NCI-H1048 (cell line): ENCODE results near the gene PIEZO1.
"Not testable (repeated sequence)": the region's sequence is repeated elsewhere in the genome, so short reads cannot be mapped to it uniquely, and the experiment has no call there.

ENCODE experiments used
- DNase-seq: peaks from one replicate; lab custom pipeline; 2025; lab: John Stamatoyannopoulos, UW

PIEZO1 gene

GRCh38 chr16:88783391-88784073 is 1.5 kb downstream of the PIEZO1 start:
- no peak for DNase-seq

DNA sequence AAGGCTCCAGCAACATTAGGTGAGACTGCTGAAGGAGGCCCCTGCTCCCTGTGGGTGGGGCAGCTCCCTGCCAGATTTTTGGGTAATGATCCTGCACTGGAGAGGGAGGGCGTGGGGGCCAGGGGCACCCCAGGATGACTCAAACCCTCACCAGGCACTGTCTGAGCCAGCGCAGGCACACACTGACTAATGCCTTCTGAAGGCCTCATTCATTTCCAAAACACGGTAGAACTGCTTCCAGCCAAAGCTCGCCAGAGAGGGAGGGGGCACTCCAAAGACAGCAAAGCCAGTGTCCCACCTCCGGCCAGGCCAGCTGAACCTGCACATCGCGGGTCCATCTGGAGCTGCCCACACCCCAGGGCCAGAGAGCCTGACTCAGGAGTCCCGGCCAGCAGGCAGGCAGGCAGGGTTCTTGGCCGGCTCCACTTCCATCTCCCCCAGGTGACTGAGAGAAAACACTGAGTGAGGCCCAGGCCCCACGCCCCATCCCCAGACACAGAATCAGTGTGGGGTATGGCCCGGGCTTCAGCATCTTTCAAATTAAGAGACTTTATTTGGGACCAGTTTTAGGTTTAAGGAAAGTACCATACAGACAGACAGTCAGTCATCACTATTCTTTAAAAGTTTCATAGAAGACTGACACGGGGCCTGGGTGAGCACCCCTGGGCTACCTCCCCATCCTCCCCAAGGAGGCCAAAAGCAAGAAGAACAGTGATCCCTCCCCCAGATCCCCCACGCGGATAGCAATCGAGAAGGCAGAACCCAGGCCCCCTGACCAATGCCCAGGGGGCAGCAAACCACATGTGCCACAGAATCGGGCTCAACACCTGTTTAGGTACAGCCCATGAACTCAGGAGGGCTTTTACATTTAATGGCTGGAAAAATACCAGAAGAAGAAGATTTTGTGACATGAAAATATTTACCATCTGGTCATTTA is 2.3 kb downstream of the PIEZO1 start:
- DNase-seq = no peak

GRCh38 chr16:88781140-88782077 is 3.6 kb downstream of the PIEZO1 start:
- no peak for DNase-seq

- DNase-seq = no peak
Measured at GRCh38 chr16:88780142-88781062, 4.6 kb downstream of the PIEZO1 start.

GRCh38 chr16:88779406-88780141 is 5.4 kb downstream of the PIEZO1 start:
- no peak for DNase-seq

DNA sequence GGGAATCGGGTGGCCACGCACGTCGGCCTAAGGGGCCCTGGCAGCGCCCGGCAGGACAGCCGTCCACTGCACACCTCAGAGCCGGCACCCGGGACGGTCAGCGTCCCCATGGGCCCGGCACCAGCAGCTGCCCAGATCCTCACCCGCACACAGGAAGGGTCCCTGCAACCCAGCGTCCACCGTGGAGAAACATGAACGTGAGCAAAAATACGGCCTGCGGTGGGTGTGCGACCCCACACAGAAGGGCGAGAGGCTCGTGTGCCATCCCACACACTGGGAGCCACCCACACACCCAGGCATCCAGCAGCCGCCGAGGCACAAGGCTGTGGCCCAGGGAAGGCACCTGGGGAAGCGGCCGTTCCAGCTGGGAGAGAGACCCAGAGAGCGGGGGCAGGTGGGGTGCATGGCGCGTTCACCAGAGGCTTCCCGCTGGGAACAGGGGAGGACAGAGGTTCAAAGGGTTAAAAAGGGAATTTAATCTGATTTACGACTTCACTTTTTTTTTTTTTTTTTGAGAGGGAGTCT is 6.4 kb downstream of the PIEZO1 start:
- DNase-seq = no peak

DNA sequence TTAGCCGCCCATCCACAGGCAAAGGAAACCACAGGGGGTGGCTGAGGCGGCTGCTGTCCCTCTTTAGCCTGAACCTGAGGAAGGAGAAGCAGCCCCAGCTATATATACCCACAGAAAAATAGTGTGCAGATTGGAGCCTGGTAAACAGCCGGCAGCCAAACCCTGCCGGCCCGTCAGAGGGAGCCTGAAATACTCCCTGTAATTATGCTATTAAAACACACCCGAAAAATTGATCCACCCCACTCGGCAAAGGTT is 6.8 kb downstream of the PIEZO1 start:
- DNase-seq = no peak

- no peak for DNase-seq
Measured at GRCh38 chr16:88777471-88778270, 7.3 kb downstream of the PIEZO1 start.

- DNase-seq = no peak
Measured at GRCh38 chr16:88775825-88776224, 9.2 kb downstream of the PIEZO1 start.

- no peak for DNase-seq
Measured at GRCh38 chr16:88774544-88775393, 10.3 kb downstream of the PIEZO1 start.

DNA sequence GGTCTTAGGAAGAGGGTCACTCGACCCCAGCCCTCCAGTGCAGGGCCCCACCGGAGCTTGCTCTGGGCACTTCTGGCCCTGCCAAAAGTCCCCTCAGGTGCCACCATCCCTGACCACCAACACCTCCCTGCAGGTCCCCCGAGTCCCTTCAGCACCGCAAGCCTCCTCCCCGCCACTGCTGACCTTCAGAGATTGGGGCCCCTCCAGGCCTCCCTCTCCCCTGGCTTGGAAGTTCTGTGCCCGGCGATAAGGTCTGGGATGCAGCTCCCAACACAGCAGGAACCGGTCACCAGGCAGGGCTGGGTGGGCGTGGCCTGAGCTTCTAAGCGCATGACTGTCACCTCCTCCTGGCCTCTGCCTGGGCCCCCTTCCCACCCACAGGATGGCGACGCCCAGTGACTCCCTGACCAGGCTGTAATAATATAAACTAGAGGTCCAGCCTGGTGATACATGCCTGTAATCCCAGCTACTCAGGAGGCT is 11.2 kb downstream of the PIEZO1 start:
- DNase-seq = no peak

GRCh38 chr16:88772871-88773811 is 11.9 kb downstream of the PIEZO1 start:
- no peak for DNase-seq

- DNase-seq = not testable (repeated sequence)
Measured at GRCh38 chr16:88771781-88772180, 13.2 kb downstream of the PIEZO1 start.

DNA sequence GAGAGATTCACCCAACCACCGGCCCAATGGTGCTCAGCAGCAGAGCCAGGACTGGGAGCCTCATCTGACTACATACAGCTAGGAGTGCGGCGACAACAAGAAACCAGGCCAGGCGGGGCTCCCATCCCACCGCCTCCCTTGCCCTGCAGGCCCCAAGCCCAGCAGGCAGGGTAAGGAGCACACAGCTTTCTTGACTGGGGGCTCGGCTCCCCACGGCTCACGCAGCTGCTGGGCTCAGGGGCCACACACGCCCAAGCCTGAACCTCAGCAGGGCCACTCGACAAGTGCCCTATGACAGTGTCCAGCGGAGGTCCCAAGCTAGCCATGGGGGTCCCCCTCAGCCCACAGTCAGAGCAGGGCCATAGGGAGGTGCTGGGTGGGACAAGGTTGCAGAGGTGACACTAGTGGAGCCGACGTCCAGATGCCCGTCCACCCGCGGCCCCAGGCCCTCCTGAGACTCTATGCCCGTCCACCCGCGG is 13.7 kb downstream of the PIEZO1 start:
- no peak for DNase-seq

- DNase-seq = no peak
Measured at GRCh38 chr16:88770461-88771293, 14.3 kb downstream of the PIEZO1 start.
